CD4-positive, alpha-beta memory T cell (primary cell): ENCODE data around the gene KAT7. TPM values are rescaled to one million over a fixed set of nuclear protein-coding genes. Genes with fewer than 3 reads are reported as not detected.
A peak's percentile ranks its signal among the peaks of the same experiment; 100 is the strongest.

Experiments
- CTCF ChIA-PET: fragments of 350-600 bp; sonication (Branson Sonifier 250); formaldehyde crosslinking; loops from one replicate; lab custom pipeline; 2021; ENCODE audit warnings: inconsistent platforms; ENCODE audit not compliant: partially characterized antibody; lab: Charles Lee
- POLR2A ChIA-PET: fragments of 350-600 bp; sonication (Branson Sonifier 250); formaldehyde crosslinking; loops from one replicate; lab custom pipeline; 2021; ENCODE audit not compliant: partially characterized antibody; lab: Charles Lee
- DNase-seq, 5 donors: peaks; one replicate each; pipeline versions ENCODE4 v3.0.0 to v3.0.0-alpha.2; 2020 to 2022; ENCODE audit warnings: mixed read lengths in 1 of 5
- H3K27ac ChIP-seq: one replicate; pipeline ENCODE4 v1.7.0; 2013; ENCODE audit warnings: low read depth, low read length
- H3K27me3 ChIP-seq: 2 replicates; pipeline ENCODE4 v1.7.0; 2013; ENCODE audit warnings: mild to moderate bottlenecking, low read length, moderate library complexity; ENCODE audit not compliant: insufficient read depth
- H3K36me3 ChIP-seq: 2 replicates; pipeline ENCODE4 v1.7.0; 2013; ENCODE audit warnings: mild to moderate bottlenecking, low read length, moderate library complexity; ENCODE audit not compliant: insufficient read depth
- H3K4me1 ChIP-seq: 2 replicates; pipeline ENCODE4 v1.7.0; 2013; ENCODE audit warnings: mild to moderate bottlenecking, low read length, moderate library complexity; ENCODE audit not compliant: insufficient read depth
- H3K4me3 ChIP-seq, 2 donors: one replicate each; pipeline ENCODE4 v1.7.0; 2013; ENCODE audit warnings: low read length in 2 of 2, mild to moderate bottlenecking in 1 of 2
- H3K9me3 ChIP-seq, 2 donors: one replicate each; pipeline ENCODE4 v1.7.0; 2013; ENCODE audit warnings: low read length in 2 of 2, control low read depth in 1 of 2; ENCODE audit not compliant: control insufficient read depth in 1 of 2
- H3K27ac Mint-ChIP-seq, 7 donors: one replicate each; pipeline ENCODE4 v1.8.0; 2020 to 2021; ENCODE audit warnings: mixed read lengths in 7 of 7, mild to moderate bottlenecking in 6 of 7, inconsistent platforms in 3 of 7, moderate library complexity in 3 of 7
- H3K27me3 Mint-ChIP-seq, 2 donors: one replicate each; pipeline ENCODE4 v1.8.0; 2020 to 2021; ENCODE audit warnings: mixed read lengths in 2 of 2
- H3K36me3 Mint-ChIP-seq, 2 donors: one replicate each; pipeline ENCODE4 v1.8.0; 2020 to 2021; ENCODE audit warnings: mixed read lengths in 2 of 2, inconsistent platforms in 1 of 2, mild to moderate bottlenecking in 1 of 2
- H3K4me1 Mint-ChIP-seq, 4 donors: one replicate each; pipeline ENCODE4 v1.8.0; 2020 to 2021; ENCODE audit warnings: mixed read lengths in 4 of 4, mild to moderate bottlenecking in 1 of 4
- H3K4me3 Mint-ChIP-seq, 8 donors: one replicate each; pipeline ENCODE4 v1.8.0; 2020 to 2021; ENCODE audit warnings: mixed read lengths in 8 of 8, mild to moderate bottlenecking in 7 of 8, moderate library complexity in 6 of 8, inconsistent platforms in 3 of 8
- H3K9me3 Mint-ChIP-seq, 8 donors: one replicate each; pipeline ENCODE4 v1.8.0; 2020 to 2021; ENCODE audit warnings: mixed read lengths in 8 of 8, mild to moderate bottlenecking in 5 of 8, inconsistent platforms in 3 of 8, moderate library complexity in 1 of 8
- intact Hi-C: fragments of 100-400 bp; cut with micrococcal nuclease; formaldehyde crosslinking; loops from one replicate; pipeline ENCODE4 v1.15.1; 2023
- polyA plus RNA-seq, 2 donors: library from polyadenylated mRNA; unstranded; fragments of 300-500 nt; fragmentation: Illumina TruSeq; gene quantifications; one replicate each; pipeline ENCODE4 v1.2.3, GENCODE V29; 2021
- total RNA-seq, 2 experiments: library from RNA; stranded (reverse); gene quantifications; one replicate each; pipeline ENCODE4 v1.2.3, GENCODE V29; 2021

KAT7 gene
- total and polyA plus RNA-seq, 4 experiments from 2014 or later, result 37.6 to 120 (median 85.1) TPM

DNA sequence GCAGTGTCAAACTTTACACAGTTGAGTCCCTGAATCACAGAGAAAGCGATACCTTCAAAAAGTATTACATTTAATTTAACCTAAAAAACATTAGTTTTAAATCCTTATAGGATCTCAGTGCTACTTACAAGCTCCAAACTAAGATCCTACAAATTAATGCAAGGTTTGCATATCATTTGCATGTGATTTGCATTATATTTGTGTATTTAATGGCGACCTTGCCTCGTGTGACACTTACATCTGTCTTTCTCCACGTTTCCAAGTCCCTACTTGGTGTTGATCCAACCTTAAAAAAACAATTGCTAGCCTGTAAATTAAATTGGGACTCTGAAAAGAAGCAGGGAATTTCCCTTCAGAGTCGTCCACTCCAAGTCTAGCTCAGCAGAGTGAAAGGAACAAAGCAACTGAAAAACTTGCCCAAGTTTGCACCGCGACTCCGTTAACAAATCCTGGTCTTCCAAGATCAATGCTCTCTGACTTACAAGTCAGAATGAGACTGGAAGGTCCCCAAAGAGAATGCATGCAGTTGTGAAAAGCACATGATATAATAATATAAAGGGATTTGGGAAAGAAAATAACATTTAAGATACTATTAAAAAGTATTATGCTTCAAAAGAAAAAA is 23.8 kb upstream of the KAT7 start:
- H3K4me1 Mint-ChIP-seq, result peaks cover 34 to 53% (median 38%) of the 10 kb centered on the region in 4 donors
- peak overlapping the region; percentile 17 for H3K27ac ChIP-seq
- CTCF ChIA-PET, result interaction anchor here (0.6 to 5.4 kb wide), 16 partner anchors 9 to 68 kb away, joined by 3 to 42 read pairs (median 4); partner anchors contain the start of genes KAT7 and SLC35B1

DNA sequence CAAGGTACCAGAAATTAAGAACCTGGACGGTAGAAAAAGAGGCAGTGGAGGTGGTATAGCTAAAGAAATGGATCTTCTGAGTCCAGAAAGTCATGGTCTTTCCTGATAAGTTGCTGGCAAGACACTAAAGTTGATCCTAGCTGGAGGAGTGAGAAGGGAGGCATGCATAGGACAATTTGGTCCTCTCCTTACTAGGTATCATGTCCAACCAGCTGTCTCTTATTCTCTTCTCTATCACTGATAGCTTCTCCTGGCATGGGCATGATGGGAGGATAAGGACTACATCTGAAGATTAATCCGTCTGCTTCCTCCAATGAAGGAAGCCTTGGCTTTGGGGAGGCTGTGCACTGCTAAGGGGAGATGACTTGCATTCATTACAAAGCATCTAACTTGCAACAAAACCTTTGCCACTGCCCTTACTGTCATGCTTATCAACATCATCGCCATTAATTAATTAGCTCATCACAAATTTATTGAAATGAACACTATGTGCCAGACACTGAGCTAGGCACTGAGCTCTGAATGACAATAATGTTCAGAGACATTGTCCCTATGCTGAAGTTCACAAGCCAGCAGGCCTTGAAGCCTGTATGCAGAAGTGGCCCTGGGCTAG is 21.5 kb upstream of the KAT7 start:
- Mint-ChIP-seq H3K27me3 (no peaks in the 10 kb centered on the region), H3K36me3 (peaks cover 0 to 18% of the 10 kb centered on the region in 2 donors), H3K4me3 (no peak overlapping the region), H3K27ac (no peak overlapping the region), H3K9me3 (peaks cover 0 to 5% (median 0%) of the 10 kb centered on the region in 8 donors), H3K4me1 (peaks cover 11 to 30% (median 16%) of the 10 kb centered on the region in 4 donors)
- no peak overlapping the region for H3K4me3 ChIP-seq
- no peaks in the 10 kb centered on the region for H3K27me3 ChIP-seq
- intact Hi-C loops, result no loop called here
- H3K4me1 ChIP-seq, result peaks cover 16% of the 10 kb centered on the region
- no peaks in the 10 kb centered on the region for H3K9me3 ChIP-seq
- DNase-seq, result no peak
- CTCF ChIA-PET, result interaction anchor here (0.9 to 2.9 kb wide), 5 partner anchors 10 to 327 kb away, joined by 3 to 9 read pairs (median 4); no protein-coding TSS in a partner anchor
- H3K27ac ChIP-seq, result no peak overlapping the region
- no peaks in the 10 kb centered on the region for H3K36me3 ChIP-seq
- POLR2A ChIA-PET, result interaction anchor here (1.1 to 2.1 kb wide), 7 partner anchors 14 to 58 kb away, joined by 3 to 7 read pairs (median 3); partner anchors contain the start of genes KAT7 and SLC35B1

More for the DNA sequence above, 23.8 kb upstream of the KAT7 start:
- no peaks in the 10 kb centered on the region for H3K36me3 ChIP-seq
- POLR2A ChIA-PET, result interaction anchor here (0.5 to 14.3 kb wide), 32 partner anchors 9 to 396 kb away, joined by 3 to 427 read pairs (median 4); partner anchors contain the start of genes KAT7, SLC35B1 and SPOP
- H3K4me3 Mint-ChIP-seq, result peak overlapping the region; percentile 71 to 89 (median 87)
- no peaks in the 10 kb centered on the region for H3K9me3 ChIP-seq
- H3K27me3 ChIP-seq, result no peaks in the 10 kb centered on the region
- no peak for DNase-seq
- intact Hi-C loops, result loop anchor here (1.0 kb wide), 3 partner anchors 24 to 56 kb away; partner anchors contain the start of gene KAT7
- H3K36me3 Mint-ChIP-seq, result peaks cover 8 to 35% of the 10 kb centered on the region in 2 donors
- H3K9me3 Mint-ChIP-seq, result peaks cover 0 to 5% (median 0%) of the 10 kb centered on the region in 8 donors
- peak overlapping the region; percentile 64 to 94 (median 89) for H3K27ac Mint-ChIP-seq
- peak overlapping the region in 1 of 2 donors; percentile 70 for H3K4me3 ChIP-seq
- H3K27me3 Mint-ChIP-seq, result no peaks in the 10 kb centered on the region
- H3K4me1 ChIP-seq, result peaks cover 39% of the 10 kb centered on the region

DNA sequence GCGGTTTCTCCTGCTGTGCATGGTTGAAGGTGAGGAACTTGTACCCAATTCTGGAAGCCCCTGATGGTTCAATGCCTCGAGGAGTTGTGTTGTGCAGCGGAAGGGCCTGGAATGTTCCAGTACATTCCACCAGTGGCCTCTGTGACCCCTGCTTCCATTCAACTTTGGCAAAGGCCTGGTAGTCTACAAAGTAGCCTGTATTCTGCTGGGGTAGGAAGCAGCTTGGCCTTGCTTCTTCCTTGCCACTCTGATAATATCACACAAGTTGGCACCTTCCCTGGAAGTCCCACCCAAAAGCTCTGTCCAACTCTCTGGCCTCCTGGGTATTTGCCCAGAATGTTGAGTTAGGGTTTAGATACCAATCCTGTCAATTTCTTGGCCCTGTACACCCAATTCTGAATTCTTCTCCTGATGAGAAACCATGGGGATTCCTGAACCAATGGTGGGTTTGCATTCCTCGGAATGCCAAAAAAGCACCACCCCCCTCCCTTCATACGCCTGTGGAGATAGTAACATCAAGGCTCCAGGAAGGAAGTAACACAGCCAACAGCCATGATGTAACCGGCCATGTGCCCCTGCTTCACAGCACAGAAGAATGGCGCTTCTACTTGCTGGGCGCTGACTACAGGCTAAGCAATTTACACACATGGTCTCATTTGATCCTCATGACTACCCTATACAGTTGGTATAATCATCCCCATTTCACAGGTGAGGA is 12.8 kb upstream of the KAT7 start:
- POLR2A ChIA-PET, result interaction anchor here (0.8 to 4.6 kb wide), 4 partner anchors 12 to 79 kb away, joined by 3 to 26 read pairs (median 4); partner anchors contain the start of gene FAM117A
- H3K9me3 ChIP-seq, result no peaks in the 10 kb centered on the region
- no peak for DNase-seq
- no peaks in the 10 kb centered on the region for H3K27me3 ChIP-seq
- no peaks in the 10 kb centered on the region for H3K36me3 Mint-ChIP-seq
- no peak overlapping the region for H3K27ac Mint-ChIP-seq
- no peaks in the 10 kb centered on the region for H3K9me3 Mint-ChIP-seq
- H3K4me3 Mint-ChIP-seq, result no peak overlapping the region
- H3K27ac ChIP-seq, result no peak overlapping the region
- CTCF ChIA-PET, result interaction anchor here (1.1 to 4.8 kb wide), 6 partner anchors 9 to 206 kb away, joined by 3 to 56 read pairs (median 4); partner anchors contain the start of gene SLC35B1
- H3K4me3 ChIP-seq, result no peak overlapping the region
- peaks cover 3 to 15% (median 3%) of the 10 kb centered on the region in 4 donors for H3K4me1 Mint-ChIP-seq
- peaks cover 7% of the 10 kb centered on the region for H3K4me1 ChIP-seq
- intact Hi-C loops, result no loop called here
- H3K36me3 ChIP-seq, result no peaks in the 10 kb centered on the region
- no peaks in the 10 kb centered on the region for H3K27me3 Mint-ChIP-seq

DNA sequence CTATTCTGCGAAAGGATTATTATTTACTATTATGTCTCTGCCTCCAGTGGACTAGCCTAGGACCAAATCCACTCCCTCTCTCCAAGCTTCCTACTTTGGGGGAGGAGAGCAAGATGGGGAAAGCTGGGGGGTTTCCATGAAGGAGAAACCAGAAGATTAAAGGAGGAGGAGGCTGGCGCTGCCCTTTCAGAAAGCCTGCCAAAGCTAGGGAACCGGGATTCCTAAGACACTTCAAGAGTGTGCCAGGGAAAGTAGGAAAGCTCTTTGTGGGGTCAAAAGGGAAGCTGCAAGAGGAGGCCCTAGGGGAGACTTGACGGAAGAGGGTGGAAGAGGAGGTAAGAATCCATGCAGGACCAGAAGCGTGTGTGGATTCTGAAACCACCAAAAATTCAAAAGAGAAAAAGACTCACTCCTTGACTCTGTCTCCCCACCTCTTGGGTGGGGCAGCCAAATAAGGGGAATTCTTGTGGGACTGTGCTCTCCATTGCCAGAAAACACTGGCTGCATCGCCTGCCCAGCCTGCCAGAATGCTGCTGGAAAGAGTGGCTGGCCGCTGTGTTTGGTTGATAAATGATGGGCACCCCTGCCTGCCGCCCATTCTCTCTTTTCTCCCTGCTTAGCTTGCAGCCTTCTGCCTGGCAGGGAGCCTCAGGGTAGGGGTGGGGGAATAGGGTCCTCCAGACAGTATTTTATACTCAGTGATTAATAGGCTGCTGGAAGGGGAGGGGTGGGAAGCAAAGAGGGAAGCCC is 11.8 kb upstream of the KAT7 start:
- ChIA-PET POLR2A (interaction anchor here (0.8 to 1.4 kb wide), 5 partner anchors 27 to 80 kb away, joined by 3 to 6 read pairs (median 3); no protein-coding TSS in a partner anchor), CTCF (interaction anchor here (1.1 to 4.8 kb wide), 9 partner anchors 10 to 219 kb away, joined by 3 to 56 read pairs (median 4); partner anchors contain the start of gene SLC35B1)
- H3K27me3 Mint-ChIP-seq, result no peaks in the 10 kb centered on the region
- H3K36me3 Mint-ChIP-seq, result no peaks in the 10 kb centered on the region
- intact Hi-C loops, result no loop called here
- no peak overlapping the region for H3K4me3 Mint-ChIP-seq
- no peak overlapping the region for H3K4me3 ChIP-seq
- H3K27me3 ChIP-seq, result no peaks in the 10 kb centered on the region
- H3K27ac ChIP-seq, result no peak overlapping the region
- no peak for DNase-seq
- H3K4me1 ChIP-seq, result peaks cover 7% of the 10 kb centered on the region
- H3K9me3 ChIP-seq, result no peaks in the 10 kb centered on the region
- H3K36me3 ChIP-seq, result no peaks in the 10 kb centered on the region
- H3K27ac Mint-ChIP-seq, result peak overlapping the region in 2 of 7 donors; percentile 24 to 25
- peaks cover 3 to 15% (median 3%) of the 10 kb centered on the region in 4 donors for H3K4me1 Mint-ChIP-seq
- no peaks in the 10 kb centered on the region for H3K9me3 Mint-ChIP-seq

DNA sequence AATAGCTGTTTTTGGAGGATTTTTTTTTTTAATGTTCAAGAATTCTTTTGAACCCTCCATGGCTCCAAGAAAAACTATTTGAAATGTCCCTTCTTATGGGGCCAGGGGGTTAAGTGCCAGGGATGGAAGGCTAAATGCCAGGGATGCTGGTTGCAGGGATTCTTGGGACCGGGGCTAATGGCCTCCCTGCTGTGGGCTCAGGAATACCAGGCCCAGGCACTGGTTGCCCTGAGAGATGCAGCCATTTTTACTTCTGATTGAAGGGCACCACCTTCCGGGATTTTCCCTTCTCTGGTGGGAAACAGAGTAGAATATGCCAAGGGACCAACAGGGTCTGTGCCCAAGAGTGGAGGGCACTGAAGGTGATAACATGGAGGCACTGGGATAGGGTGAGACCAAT is 10.9 kb upstream of the KAT7 start:
- Mint-ChIP-seq H3K4me1 (peaks cover 3 to 15% (median 3%) of the 10 kb centered on the region in 4 donors), H3K27ac (no peak overlapping the region), H3K4me3 (no peak overlapping the region), H3K36me3 (no peaks in the 10 kb centered on the region), H3K27me3 (no peaks in the 10 kb centered on the region), H3K9me3 (no peaks in the 10 kb centered on the region)
- no peaks in the 10 kb centered on the region for H3K9me3 ChIP-seq
- peaks cover 7% of the 10 kb centered on the region for H3K4me1 ChIP-seq
- intact Hi-C loops, result no loop called here
- H3K27me3 ChIP-seq, result no peaks in the 10 kb centered on the region
- no peak overlapping the region for H3K4me3 ChIP-seq
- H3K27ac ChIP-seq, result no peak overlapping the region
- POLR2A ChIA-PET, result interaction anchor here (0.8 to 1.3 kb wide), 5 partner anchors 13 to 62 kb away, joined by 3 to 5 read pairs (median 4); no protein-coding TSS in a partner anchor
- DNase-seq, result no peak
- no peaks in the 10 kb centered on the region for H3K36me3 ChIP-seq
- CTCF ChIA-PET, result interaction anchor here (0.8 to 4.8 kb wide), 12 partner anchors 10 to 220 kb away, joined by 3 to 56 read pairs (median 6); partner anchors contain the start of genes FAM117A, KAT7 and SLC35B1

DNA sequence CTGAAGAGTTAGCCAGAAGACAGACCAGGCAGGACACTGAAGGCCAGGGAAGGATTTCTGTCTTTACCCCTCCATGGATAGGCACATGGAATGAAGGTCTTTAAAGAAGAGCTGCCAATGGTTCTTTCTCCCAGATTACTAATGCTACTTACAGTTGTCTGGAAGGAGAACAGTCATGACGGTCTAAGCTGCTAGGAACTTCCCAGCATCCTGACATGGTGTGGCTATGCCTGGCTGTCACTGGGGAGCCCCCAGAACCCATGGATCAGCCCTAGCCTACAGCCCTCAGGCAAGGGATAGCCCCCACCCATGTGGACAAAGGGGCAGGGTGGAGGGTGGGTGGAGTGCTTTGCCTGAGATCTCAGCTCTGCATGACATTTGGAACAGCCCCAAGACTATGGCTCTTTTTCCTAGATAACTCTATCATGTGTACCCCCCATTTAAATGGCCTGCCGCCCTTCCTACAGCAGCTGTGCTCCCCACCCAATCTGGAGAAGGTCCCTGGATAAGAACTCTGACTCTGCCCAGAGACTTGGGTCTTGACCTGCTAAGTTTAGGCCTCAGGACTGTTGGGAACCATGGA is 9.2 kb upstream of the KAT7 start:
- Mint-ChIP-seq H3K9me3 (no peaks in the 10 kb centered on the region), H3K27ac (peak overlapping the region in 3 of 7 donors; percentile 25 to 57 (median 46)), H3K27me3 (no peaks in the 10 kb centered on the region), H3K4me3 (no peak overlapping the region), H3K4me1 (peaks cover 3 to 15% (median 3%) of the 10 kb centered on the region in 4 donors), H3K36me3 (no peaks in the 10 kb centered on the region)
- Histone ChIP-seq H3K27me3 (no peaks in the 10 kb centered on the region), H3K36me3 (no peaks in the 10 kb centered on the region), H3K9me3 (no peaks in the 10 kb centered on the region), H3K27ac (no peak overlapping the region), H3K4me1 (peaks cover 7% of the 10 kb centered on the region), H3K4me3 (no peak overlapping the region)
- ChIA-PET CTCF (interaction anchor here (0.7 to 4.8 kb wide), 14 partner anchors 9 to 212 kb away, joined by 3 to 56 read pairs (median 4); partner anchors contain the start of genes FAM117A, KAT7 and SLC35B1), POLR2A (interaction anchor here (0.7 to 1.3 kb wide), 8 partner anchors 12 to 78 kb away, joined by 3 to 13 read pairs (median 4); partner anchors contain the start of genes FAM117A and SLC35B1)
- no peak for DNase-seq
- intact Hi-C loops, result loop anchor here (1.0 to 2.0 kb wide), 4 partner anchors 40 to 209 kb away; no protein-coding TSS in a partner anchor
